Epithelial cell of proximal tubule (primary cell): ENCODE measurements around the gene NPM3. TPM values are rescaled to one million over a fixed set of nuclear protein-coding genes. Genes with fewer than 3 reads are reported as not detected.

Experiments used
- DNase-seq: peaks from one replicate; pipeline ENCODE4 v3.0.0-alpha.2; 2011; ENCODE audit warnings: low read depth
- H3K4me3 ChIP-seq: 2 replicates; pipeline ENCODE4 v1.5.1; 2011; ENCODE audit warnings: low read depth, mild to moderate bottlenecking, low read length
- CTCF ChIP-seq: conservative IDR thresholded peaks from 2 replicates; pipeline ENCODE4 v1.5.1; 2012; ENCODE audit warnings: low read depth, mild to moderate bottlenecking, low read length
- total RNA-seq: library from RNA; depleted of rRNA; stranded (reverse); fragments of >200 nt; gene quantifications from 2 replicates; pipeline ENCODE4 v1.2.3, GENCODE V29; 2015

NPM3 gene
- total RNA-seq, 1 donor from 2014 or later, result 118 TPM

- TF ChIP-seq CTCF, result no peak
- no peak for DNase-seq
- no peak overlapping the region for H3K4me3 ChIP-seq
These were observed 45.7 kb upstream of the NPM3 start for GRCh38 chr10:101828766-101829551.

GRCh38 chr10:101827919-101828600 lies 44.8 kb upstream of the NPM3 start:
- DNase-seq, result no peak
- TF ChIP-seq CTCF, result no peak
- H3K4me3 ChIP-seq, result no peak overlapping the region

GRCh38 chr10:101826852-101827434 lies 43.7 kb upstream of the NPM3 start:
- no peak for DNase-seq
- no peak overlapping the region for H3K4me3 ChIP-seq
- TF ChIP-seq CTCF, result no peak

- TF ChIP-seq CTCF, result no peak
- H3K4me3 ChIP-seq, result no peak overlapping the region
- DNase-seq, result no peak
These were observed 41.5 kb upstream of the NPM3 start for GRCh38 chr10:101824736-101825135.

GRCh38 chr10:101818872-101819633 lies 35.8 kb upstream of the NPM3 start:
- peak overlapping the region; percentile 94 for H3K4me3 ChIP-seq
- DNase-seq, result peak; percentile 46
- no peak for TF ChIP-seq CTCF

GRCh38 chr10:101818119-101818871 lies 35.0 kb upstream of the NPM3 start, which contains the start of gene OGA:
OGA (minus strand) TSS chr10:101818444; CDS start chr10:101818022, 422 bp downstream.
- TF ChIP-seq CTCF, result no peak
- peak within 1 kb of the TSS; percentile 94 for H3K4me3 ChIP-seq
- peak; percentile 100 for DNase-seq
